Coronary artery (tissue), 2 donors: Measurements from ENCODE around the gene CBFA2T2.
A peak's percentile ranks its signal among the peaks of the same experiment; 100 is the strongest.

Source experiments
- DNase-seq: peaks from one replicate; pipeline ENCODE4 v3.0.0-alpha.2; 2017; ENCODE audit warnings: low spot score
- H3K27ac ChIP-seq, 2 donors: fragments of 200-600 bp; sonication (generic); one replicate each; pipeline ENCODE4 v1.5.1; 2016 to 2019
- H3K4me3 ChIP-seq: fragments of 200-600 bp; sonication (generic); 2 replicates; pipeline ENCODE4 v1.5.1; 2016; ENCODE audit warnings: mild to moderate bottlenecking, moderate library complexity
- TF ChIP-seq, protein P1 (sequence below): fragments of 200-600 bp; sonication (generic); IDR thresholded peaks from one replicate; pipeline ENCODE4 v1.5.1; 2019; ENCODE audit warnings: antibody characterized with exemption

The CBFA2T2 gene

DNA sequence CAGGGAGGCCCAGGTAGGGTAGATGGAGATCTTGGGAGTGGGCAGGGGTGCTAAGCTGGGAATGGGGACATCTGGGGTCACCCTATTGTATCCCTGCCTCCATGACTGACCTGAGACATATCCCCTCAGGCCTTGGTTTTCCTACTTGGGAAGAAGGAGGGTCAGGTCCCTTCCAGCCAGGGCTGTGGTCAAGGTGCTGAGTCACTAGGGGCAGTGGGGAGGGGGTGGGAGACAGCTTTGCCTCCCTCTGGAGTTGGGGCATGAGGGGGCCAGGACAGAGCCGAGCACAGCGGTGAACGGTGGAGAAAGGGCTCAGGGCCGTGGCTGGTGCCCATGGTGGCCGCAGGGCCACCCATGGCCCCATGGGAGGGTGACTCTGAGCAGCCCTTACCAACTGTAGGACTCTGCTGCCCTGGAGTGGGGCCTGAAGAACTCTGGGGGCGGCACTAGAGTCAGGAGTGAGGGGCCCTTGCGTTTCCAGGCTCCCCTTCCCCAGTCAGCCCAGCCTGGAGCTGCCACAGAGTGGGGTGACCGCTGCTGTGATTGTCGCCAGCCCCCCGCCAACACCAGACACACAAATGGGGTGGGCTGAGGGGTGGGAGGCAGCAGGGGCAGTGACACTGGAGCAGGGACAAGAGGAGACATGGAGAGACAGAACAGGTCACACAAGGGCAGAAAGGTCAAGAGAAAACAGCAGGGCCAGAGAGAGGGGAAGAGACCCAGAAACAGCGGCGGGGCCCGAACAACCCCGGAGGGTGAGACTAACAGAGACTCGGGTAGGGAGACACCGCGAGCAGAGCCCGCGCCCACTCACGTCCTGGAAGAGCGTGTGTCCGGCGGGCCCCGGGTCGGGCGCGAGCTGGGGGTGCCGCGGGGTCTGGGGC, 183.8 kb downstream of the CBFA2T2 start:
- peak overlapping the region; percentile 95 for H3K27ac ChIP-seq
- no peak for DNase-seq
- peak overlapping the region; percentile 87 for H3K4me3 ChIP-seq
- TF ChIP-seq, protein P1, sequence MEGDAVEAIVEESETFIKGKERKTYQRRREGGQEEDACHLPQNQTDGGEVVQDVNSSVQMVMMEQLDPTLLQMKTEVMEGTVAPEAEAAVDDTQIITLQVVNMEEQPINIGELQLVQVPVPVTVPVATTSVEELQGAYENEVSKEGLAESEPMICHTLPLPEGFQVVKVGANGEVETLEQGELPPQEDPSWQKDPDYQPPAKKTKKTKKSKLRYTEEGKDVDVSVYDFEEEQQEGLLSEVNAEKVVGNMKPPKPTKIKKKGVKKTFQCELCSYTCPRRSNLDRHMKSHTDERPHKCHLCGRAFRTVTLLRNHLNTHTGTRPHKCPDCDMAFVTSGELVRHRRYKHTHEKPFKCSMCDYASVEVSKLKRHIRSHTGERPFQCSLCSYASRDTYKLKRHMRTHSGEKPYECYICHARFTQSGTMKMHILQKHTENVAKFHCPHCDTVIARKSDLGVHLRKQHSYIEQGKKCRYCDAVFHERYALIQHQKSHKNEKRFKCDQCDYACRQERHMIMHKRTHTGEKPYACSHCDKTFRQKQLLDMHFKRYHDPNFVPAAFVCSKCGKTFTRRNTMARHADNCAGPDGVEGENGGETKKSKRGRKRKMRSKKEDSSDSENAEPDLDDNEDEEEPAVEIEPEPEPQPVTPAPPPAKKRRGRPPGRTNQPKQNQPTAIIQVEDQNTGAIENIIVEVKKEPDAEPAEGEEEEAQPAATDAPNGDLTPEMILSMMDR = no peak

DNA sequence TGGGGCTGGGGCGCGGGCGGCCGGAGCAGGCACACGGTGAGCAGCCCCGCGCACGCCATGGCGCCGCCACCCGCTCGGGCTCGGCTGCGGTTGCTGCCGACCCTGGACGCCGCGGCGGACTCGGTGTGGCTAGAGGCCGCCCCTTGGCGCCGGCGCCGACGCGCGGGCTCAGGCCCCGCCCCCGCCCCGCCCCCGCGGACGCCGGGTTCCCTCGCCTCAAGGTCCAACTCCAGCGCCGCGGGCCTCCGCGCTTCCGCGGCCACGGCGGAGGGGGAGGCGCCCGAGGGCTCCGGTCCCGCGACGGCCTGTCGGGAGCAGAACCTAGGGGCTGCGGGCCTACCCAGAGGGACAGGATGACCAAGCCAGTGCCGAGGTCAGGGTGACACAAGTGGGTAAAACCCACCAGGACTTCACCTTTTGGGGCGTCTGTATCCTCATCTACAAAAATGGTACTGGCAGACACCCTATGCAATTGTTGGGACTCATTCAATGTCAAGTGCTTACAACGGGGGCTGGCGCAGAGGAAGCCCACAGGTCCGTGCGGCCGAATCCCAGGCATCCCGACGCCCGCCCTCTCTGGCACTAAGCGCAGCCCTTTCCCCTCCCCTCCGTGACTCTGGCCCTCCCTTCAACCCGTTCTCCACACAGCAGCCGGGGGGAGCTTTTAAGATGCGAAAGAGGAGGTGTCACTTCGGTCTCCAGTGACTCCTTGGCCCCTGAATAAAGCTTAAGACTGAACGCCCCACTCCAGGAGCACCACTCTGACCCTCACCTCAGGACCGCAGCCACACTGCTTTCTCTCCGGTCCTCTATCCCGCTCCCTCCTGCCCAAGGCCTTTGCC, 184.6 kb downstream of the CBFA2T2 start, which contains the start of gene NECAB3:
Gene NECAB3 (minus strand): TSS at position 135 of the 842 bp plus-strand sequence. CDS start 76 bp downstream, at position 59.
- TF ChIP-seq, protein P1 = no peak
- DNase-seq = peak; percentile 90
- Histone ChIP-seq H3K27ac (peak within 1 kb of the TSS; percentile 95), H3K4me3 (peak within 1 kb of the TSS; percentile 87)

DNA sequence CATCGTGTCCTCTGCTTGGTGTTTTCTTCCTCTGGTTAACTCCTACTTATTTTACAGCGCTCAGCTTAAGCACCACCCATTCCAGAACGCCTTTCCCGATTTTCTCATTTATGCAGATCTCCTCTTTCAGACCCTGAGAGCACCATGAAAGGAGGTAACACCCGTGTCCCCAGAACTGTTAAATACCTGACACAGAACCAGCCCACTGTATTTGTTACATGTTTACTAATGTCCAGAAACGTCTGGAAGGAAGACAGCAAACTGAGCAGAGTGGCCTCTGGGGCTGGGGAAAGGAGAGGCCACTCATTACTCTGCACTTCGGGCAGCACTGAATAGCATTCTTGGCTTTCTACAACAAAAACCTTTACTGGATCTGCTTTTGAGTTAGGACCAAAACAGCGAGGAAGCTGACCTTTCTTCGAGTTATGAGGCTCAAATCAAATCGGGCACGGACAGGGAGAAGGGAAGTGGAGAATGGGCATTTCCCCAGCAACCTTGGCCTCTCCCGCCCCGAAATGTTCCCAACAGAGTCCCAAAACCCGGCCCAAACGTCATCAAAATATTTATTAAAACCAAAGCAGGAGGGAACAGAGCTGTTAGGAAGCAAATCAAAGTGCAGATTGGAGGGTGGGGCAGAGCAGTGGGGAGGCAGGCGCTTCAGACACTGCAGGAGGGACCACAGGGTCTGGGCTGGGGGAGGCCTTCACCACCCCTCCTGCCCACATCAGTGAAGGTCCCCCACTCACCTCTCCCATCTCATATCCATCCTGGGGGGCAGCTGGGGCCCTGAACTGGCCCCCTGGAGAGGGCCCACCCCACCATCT, 185.5 kb downstream of the CBFA2T2 start:
- TF ChIP-seq, protein P1 = no peak
- Histone ChIP-seq H3K4me3 (peak overlapping the region; percentile 87), H3K27ac (peak overlapping the region; percentile 95)

DNA sequence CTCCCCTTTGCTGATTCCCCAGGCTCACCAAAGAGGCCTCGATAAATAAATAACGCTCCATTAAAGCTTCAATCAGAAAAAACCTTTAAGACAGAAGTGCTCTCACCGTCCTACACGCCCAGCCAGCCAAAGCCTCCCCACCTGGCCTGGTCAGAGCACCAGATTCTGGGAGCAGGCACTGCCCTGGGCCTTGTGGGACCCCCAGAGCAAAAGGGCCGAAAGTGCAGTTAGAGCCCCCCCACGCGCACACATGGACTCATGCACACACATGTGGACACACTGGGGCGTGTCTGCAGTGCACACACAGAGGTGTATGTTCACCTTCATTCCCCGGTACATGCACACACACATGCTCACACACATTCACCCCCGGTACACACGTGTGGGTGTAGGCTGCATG, 186.2 kb downstream of the CBFA2T2 start:
- H3K27ac ChIP-seq = peak overlapping the region; percentile 95
- no peak for DNase-seq
- H3K4me3 ChIP-seq = no peak overlapping the region
- TF ChIP-seq, protein P1 = no peak

More for the DNA sequence above, 185.5 kb downstream of the CBFA2T2 start:
- no peak for DNase-seq

DNA sequence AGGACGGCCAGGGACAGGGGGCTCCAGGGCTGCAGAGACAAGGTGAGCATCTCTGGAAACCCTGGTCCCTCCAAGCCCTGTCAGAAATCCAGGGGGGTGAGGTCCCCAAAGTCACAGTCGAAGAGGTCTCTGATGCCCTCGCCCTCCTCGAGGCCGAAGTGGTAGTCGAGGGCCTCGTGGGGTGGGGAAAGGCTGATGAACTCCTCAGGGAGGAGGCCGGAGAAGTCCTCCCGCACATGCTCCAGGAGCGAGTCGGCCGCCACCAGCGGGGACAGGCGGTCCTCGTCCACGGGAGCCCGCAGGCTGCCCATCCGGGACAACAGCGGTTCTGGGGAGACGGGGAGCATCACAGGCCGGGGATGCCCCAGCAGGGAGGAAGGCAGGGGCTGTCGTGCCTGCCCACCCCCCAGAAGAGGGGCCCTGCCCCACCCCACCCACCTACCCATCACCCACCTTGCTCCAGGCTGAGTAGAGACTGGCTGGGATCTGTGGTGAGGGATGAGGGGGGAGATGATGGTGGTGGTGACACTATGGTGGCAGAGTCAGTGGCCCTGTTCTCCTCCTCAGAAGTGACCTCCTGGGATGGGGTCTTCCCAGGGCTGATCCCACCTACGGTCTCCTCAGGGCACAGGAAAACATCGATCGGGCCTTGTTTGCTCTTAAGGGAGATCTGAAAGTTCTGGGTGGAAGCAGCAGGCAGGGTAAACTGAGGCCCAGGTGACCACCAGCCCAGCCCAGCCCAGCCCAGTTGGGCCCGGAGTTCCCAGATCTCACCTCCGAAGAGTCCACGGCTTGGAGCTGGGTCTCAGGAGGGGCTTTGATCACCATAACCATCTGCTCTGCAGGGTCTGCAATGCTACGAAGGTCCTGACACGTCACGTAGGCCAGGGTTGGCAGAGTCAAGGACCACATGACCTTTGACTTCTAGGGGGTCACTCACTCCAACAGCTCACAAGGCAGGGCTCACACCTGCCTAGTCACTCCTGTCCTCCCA, 187.1 kb downstream of the CBFA2T2 start:
- DNase-seq = no peak
- H3K4me3 ChIP-seq = no peak overlapping the region
- TF ChIP-seq, protein P1 = no peak
- H3K27ac ChIP-seq = peak overlapping the region; percentile 23 to 95
